A549 (cell line): Measurements from ENCODE around the gene UGT1A4.
"Not testable (repeated sequence)": the region's sequence is repeated elsewhere in the genome, so short reads cannot be mapped to it uniquely, and the experiment has no call there.

Experiments used
- BCL3 ChIP-seq: fragments of >200 bp; sonication (Bioruptor Twin); formaldehyde crosslinking; IDR thresholded peaks from 3 replicates; pipeline ENCODE4 v1.6.1; 2016
- CEBPB ChIP-seq, 2 experiments: fragments of >200 bp in 1 of 2; sonication (Bioruptor Twin) in 1 of 2; formaldehyde crosslinking in 1 of 2; IDR thresholded peaks; 2 replicates each; pipeline ENCODE4 v1.6.1; 2012 to 2016
- CTCF ChIP-seq: fragments of >200 bp; sonication (Bioruptor Twin); formaldehyde crosslinking; IDR thresholded peaks from 3 replicates; pipeline ENCODE4 v1.5.1; 2016
- EP300 ChIP-seq, 2 experiments: fragments of >200 bp; sonication (Bioruptor Twin); formaldehyde crosslinking; IDR thresholded peaks; 2 replicates in 1 of 2; 3 replicates in 1 of 2; pipeline ENCODE4 v1.6.1; 2016 to 2017
- ESRRA ChIP-seq: fragments of 150-350 bp; IDR thresholded peaks from 2 replicates; pipeline ENCODE4 v1.6.1; 2014; ENCODE audit warnings: mild to moderate bottlenecking, low read length, borderline replicate concordance
- MYC ChIP-seq: IDR thresholded peaks from 2 replicates; pipeline ENCODE4 v1.6.1; 2012; ENCODE audit warnings: mild to moderate bottlenecking, inconsistent platforms, low read length, improper control_type of control experiment, borderline replicate concordance
- RAD21 ChIP-seq, 2 experiments: fragments of >200 bp in 1 of 2; sonication (Bioruptor Twin) in 1 of 2; formaldehyde crosslinking in 1 of 2; IDR thresholded peaks in 1 of 2; conservative IDR thresholded peaks in 1 of 2; 2 replicates in 1 of 2; 3 replicates in 1 of 2; pipeline ENCODE4 v1.6.1; 2012 to 2018; ENCODE audit warnings: inconsistent platforms in 1 of 2
- SREBF2 ChIP-seq: fragments of 450-650 bp; IDR thresholded peaks from 2 replicates; pipeline ENCODE4 v1.6.1; 2014; ENCODE audit warnings: mild to moderate bottlenecking, moderate library complexity

GRCh38 chr2:233751212-233752009 is 32.9 kb downstream of the UGT1A4 start:
- TF ChIP-seq EP300 (IDR thresholded peaks at IDR 0.05); CTCF; SREBF2; CEBPB (IDR thresholded peaks at IDR 0.05); RAD21 (conservative IDR thresholded peaks at IDR 0.05 in 1 of 2, IDR thresholded peaks at IDR 0.05 in 1 of 2); BCL3; MYC; ESRRA: not testable (repeated sequence)
